Neuronal stem cell (in vitro differentiated cells): ENCODE data around the gene SYVN1.

Experiments used
- DNase-seq: peaks from one replicate; pipeline ENCODE4 v3.0.0-alpha.2; 2013; ENCODE audit warnings: low spot score
- H2AFZ ChIP-seq: one replicate; pipeline ENCODE4 v1.6.1; 2013; ENCODE audit warnings: mild to moderate bottlenecking, low read length, inconsistent platforms
- H2AK5ac ChIP-seq: 2 replicates; pipeline ENCODE4 v1.6.1; 2013; ENCODE audit warnings: low read depth, mild to moderate bottlenecking, inconsistent platforms, low read length, moderate library complexity, mixed read lengths
- H2BK120ac ChIP-seq: 2 replicates; pipeline ENCODE4 v1.6.1; 2013; ENCODE audit warnings: low read depth, mild to moderate bottlenecking, inconsistent platforms, low read length, moderate library complexity, mixed read lengths
- H2BK12ac ChIP-seq: one replicate; pipeline ENCODE4 v1.6.1; 2013; ENCODE audit warnings: low read length, inconsistent platforms
- H2BK15ac ChIP-seq: 2 replicates; pipeline ENCODE4 v1.6.1; 2013; ENCODE audit warnings: mild to moderate bottlenecking, low read length, inconsistent platforms, mixed read lengths
- H2BK5ac ChIP-seq: one replicate; pipeline ENCODE4 v1.6.1; 2013; ENCODE audit warnings: inconsistent platforms, mild to moderate bottlenecking, low read length, moderate library complexity
- H3K14ac ChIP-seq: one replicate; pipeline ENCODE4 v1.6.1; 2013; ENCODE audit warnings: low read length, inconsistent platforms
- H3K18ac ChIP-seq: 2 replicates; pipeline ENCODE4 v1.6.1; 2013; ENCODE audit warnings: low read length, inconsistent platforms
- H3K23ac ChIP-seq: 2 replicates; pipeline ENCODE4 v1.6.1; 2013; ENCODE audit warnings: low read depth, mild to moderate bottlenecking, mixed read lengths, low read length, inconsistent platforms; ENCODE audit not compliant: poor library complexity
- H3K27ac ChIP-seq: replicated peaks from 3 replicates; pipeline ENCODE4 v1.5.1; 2013; ENCODE audit warnings: low read length, inconsistent platforms
- H3K27me3 ChIP-seq, 3 experiments: 2 replicates each; pipeline ENCODE4 v1.6.1; 2013; ENCODE audit warnings: low read length in 3 of 3, mild to moderate bottlenecking in 2 of 3, inconsistent platforms in 1 of 3, low read depth in 1 of 3, mixed read lengths in 1 of 3, moderate library complexity in 1 of 3; ENCODE audit not compliant: control insufficient read depth in 3 of 3, insufficient read depth in 3 of 3
- H3K36me3 ChIP-seq, 2 donors: replicated peaks in 1 of 2; 2 replicates each; pipeline ENCODE4 v1.6.1; 2013; ENCODE audit warnings: low read length in 2 of 2; ENCODE audit not compliant: control insufficient read depth in 2 of 2, insufficient read depth in 2 of 2
- H3K4ac ChIP-seq: 2 replicates; pipeline ENCODE4 v1.6.1; 2013; ENCODE audit warnings: inconsistent platforms, mild to moderate bottlenecking, low read length, moderate library complexity
- H3K4me1 ChIP-seq, 2 donors: 1 replicate in 1 of 2; 2 replicates in 1 of 2; pipeline ENCODE4 v1.6.1; 2013; ENCODE audit warnings: low read length in 2 of 2, low read depth in 1 of 2; ENCODE audit not compliant: control insufficient read depth in 2 of 2, insufficient read depth in 1 of 2
- H3K4me2 ChIP-seq: one replicate; pipeline ENCODE4 v1.6.1; 2013; ENCODE audit warnings: mild to moderate bottlenecking, low read length, inconsistent platforms; ENCODE audit not compliant: insufficient read depth, poor library complexity, severe bottlenecking
- H3K4me3 ChIP-seq, 2 donors: 2 replicates each; pipeline ENCODE4 v1.5.1; 2013; ENCODE audit warnings: low read length in 2 of 2, mild to moderate bottlenecking in 2 of 2, inconsistent platforms in 1 of 2, moderate library complexity in 1 of 2
- H3K79me1 ChIP-seq: one replicate; pipeline ENCODE4 v1.6.1; 2013; ENCODE audit warnings: low read depth, mild to moderate bottlenecking, inconsistent platforms, low read length, moderate library complexity
- H3K9ac ChIP-seq: one replicate; pipeline ENCODE4 v1.6.1; 2013; ENCODE audit warnings: mild to moderate bottlenecking, low read depth, low read length, inconsistent platforms; ENCODE audit not compliant: poor library complexity
- H3K9me3 ChIP-seq, 2 donors: replicated peaks in 1 of 2; 2 replicates each; pipeline versions ENCODE3 to v1.6.1; 2013; ENCODE audit warnings: low read length in 2 of 2, mild to moderate bottlenecking in 2 of 2, inconsistent platforms in 1 of 2, low read depth in 1 of 2, mixed read lengths in 1 of 2, moderate library complexity in 1 of 2; ENCODE audit not compliant: control insufficient read depth in 2 of 2, insufficient read depth in 1 of 2
- H4K8ac ChIP-seq: one replicate; pipeline ENCODE4 v1.6.1; 2013; ENCODE audit warnings: low read depth, mild to moderate bottlenecking, inconsistent platforms, low read length, moderate library complexity
- H4K91ac ChIP-seq: one replicate; pipeline ENCODE4 v1.6.1; 2013; ENCODE audit warnings: low read length, low read depth, mild to moderate bottlenecking, inconsistent platforms; ENCODE audit not compliant: poor library complexity
- WGBS, 2 donors: extraction: QIAGEN DNeasy Blood & Tissue Kit; methylation state at CpG; one replicate each; pipeline ENCODE4 v1.1.7; 2013; ENCODE audit warnings: missing lambda C conversion rate in 2 of 2, mixed read lengths in 1 of 2; ENCODE audit not compliant: insufficient read length in 2 of 2, insufficient replicate concordance in 1 of 2; ENCODE audit errors: extremely low coverage in 2 of 2; 5-methylcytosine and 5-hydroxymethylcytosine counted together

The SYVN1 gene

DNA sequence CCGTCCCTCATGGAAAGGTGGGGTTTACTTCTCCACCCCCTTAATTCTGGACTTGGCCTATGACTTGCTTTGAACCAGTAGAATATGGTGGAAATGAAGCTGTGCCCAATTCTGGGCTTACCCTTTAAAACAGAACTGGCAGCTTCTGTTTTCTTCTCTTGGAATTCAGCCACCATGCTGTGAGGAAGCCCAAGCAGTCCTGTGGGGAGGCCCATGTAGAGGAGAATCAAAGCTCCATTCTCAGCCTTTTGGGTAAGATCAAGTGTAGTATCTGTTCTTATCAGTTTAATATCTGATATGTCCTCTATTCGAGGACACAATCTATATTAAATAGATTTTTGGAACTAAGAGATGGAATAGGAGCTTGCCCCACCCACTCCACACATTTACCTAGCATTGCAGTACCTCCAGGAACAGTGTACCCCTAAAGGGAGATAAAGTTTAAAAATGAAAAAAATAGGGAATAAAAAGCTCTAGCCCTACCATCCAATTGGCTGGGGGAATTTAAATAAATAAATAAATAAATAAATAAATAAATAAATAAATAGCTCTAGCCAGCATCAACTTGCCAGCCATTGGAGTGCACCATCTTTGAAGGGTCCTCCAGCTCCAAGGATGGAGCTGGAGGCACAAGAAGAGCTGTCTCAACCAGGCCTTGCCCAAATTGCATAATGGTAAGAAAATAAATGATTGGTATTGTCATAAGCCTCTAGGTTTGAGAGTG, 13.2 kb upstream of the SYVN1 start:
- Histone ChIP-seq H3K27me3 (peaks cover 0 to 4% (median 0%) of the 10 kb centered on the region in 3 experiments), H2BK12ac (no peak overlapping the region), H2AFZ (no peak overlapping the region), H3K79me1 (no peaks in the 10 kb centered on the region), H3K14ac (no peak overlapping the region), H2BK15ac (no peak overlapping the region), H3K23ac (no peak overlapping the region), H3K9ac (no peak overlapping the region), H3K4me3 (no peak overlapping the region), H3K9me3 (peaks cover 2 to 10% of the 10 kb centered on the region in 2 donors), H4K8ac (no peak overlapping the region), H3K36me3 (no peaks in the 10 kb centered on the region), H3K4me2 (no peak overlapping the region), H3K18ac (no peak overlapping the region), H2BK120ac (no peak overlapping the region), H3K4me1 (peaks cover 0 to 9% of the 10 kb centered on the region in 2 donors), H3K4ac (no peak overlapping the region), H2BK5ac (no peak overlapping the region), H4K91ac (no peak overlapping the region), H2AK5ac (no peak overlapping the region), H3K27ac (no peak overlapping the region)
- DNase-seq = no peak
- no CpG with 5 or more reads among the region's 2 CpGs for WGBS, 2 donors

DNA sequence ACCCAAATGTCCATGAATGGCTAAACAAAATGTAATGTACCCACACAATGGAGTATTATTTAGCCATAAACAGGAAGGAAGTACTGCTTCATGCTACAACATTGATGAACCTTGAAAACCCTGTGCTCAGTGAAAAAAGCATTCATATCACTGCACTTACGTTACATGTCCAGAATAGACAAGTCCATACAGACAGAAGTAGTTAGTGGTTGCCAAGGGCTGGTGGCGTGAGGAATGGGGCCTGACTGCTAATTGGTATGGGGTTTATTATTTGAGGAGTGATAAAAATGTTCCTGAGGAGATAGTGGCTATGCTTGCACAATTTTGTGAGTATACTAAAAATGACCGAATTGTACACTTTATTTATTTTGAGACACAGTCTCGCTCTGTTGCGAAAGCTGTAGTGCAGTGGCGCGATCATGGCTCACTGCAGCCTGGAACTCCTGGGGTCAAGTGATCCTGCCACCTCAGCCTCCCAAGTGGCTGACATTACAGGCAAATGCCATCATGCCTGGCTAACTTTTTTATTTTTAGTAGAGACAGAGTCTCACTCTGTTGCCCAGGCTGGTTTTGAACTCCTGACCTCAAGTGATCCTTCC, 7.7 kb upstream of the SYVN1 start:
- Histone ChIP-seq H2BK15ac (no peak overlapping the region), H2BK5ac (no peak overlapping the region), H3K36me3 (no peaks in the 10 kb centered on the region), H2AFZ (no peak overlapping the region), H2BK120ac (no peak overlapping the region), H2AK5ac (no peak overlapping the region), H3K9me3 (peaks cover 0 to 6% of the 10 kb centered on the region in 2 donors), H3K79me1 (no peaks in the 10 kb centered on the region), H3K23ac (no peak overlapping the region), H3K27me3 (peaks cover 0 to 4% (median 0%) of the 10 kb centered on the region in 3 experiments), H3K4ac (no peak overlapping the region), H4K8ac (no peak overlapping the region), H4K91ac (no peak overlapping the region), H3K4me3 (no peak overlapping the region), H3K27ac (no peak overlapping the region), H3K18ac (no peak overlapping the region), H2BK12ac (no peak overlapping the region), H3K14ac (no peak overlapping the region), H3K4me1 (no peaks in the 10 kb centered on the region), H3K9ac (no peak overlapping the region), H3K4me2 (no peak overlapping the region)
- no peak for DNase-seq
- no CpG with 5 or more reads among the region's 7 CpGs for WGBS, 2 donors

DNA sequence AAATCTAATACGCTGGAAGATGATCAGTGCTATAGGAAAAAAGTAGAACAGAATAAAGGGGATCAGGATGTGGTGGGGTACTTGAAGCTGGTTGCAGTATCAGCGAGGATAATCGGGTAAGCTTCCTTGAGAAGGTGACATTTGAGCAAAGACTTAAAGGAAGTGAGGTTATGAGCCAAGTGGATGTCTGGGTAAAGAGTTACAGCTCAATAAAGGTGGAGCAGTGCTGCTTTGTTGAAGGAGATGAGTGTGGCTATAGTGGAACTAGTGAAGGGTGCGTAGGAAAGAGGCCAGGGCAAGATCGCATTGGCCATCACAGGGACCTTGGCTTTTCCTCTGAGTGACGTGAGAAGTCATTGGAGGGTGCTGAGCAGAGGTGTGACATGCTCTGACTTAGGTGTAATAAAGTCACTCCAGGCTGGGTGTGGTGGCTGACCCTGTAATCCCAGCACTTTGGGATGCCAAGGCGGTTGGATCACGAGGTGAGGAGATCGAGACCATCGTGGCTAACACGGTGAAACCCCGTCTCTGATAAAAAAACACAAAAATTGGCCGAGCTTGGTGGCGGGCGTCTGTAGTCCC, 2.3 kb upstream of the SYVN1 start:
- no peak for DNase-seq
- Histone ChIP-seq H3K36me3 (peaks cover 13% of the 10 kb centered on the region in 2 donors), H3K23ac (no peak overlapping the region), H2AK5ac (no peak overlapping the region), H3K27ac (no peak overlapping the region), H3K4me1 (peaks cover 9 to 13% of the 10 kb centered on the region in 2 donors), H3K4ac (no peak overlapping the region), H3K79me1 (peaks cover 17% of the 10 kb centered on the region), H2BK15ac (no peak overlapping the region), H2AFZ (no peak overlapping the region), H3K14ac (no peak overlapping the region), H2BK120ac (no peak overlapping the region), H3K9me3 (no peaks in the 10 kb centered on the region), H3K4me3 (peak overlapping the region in 1 of 2 donors; percentile 52), H4K91ac (no peak overlapping the region), H3K18ac (no peak overlapping the region), H4K8ac (no peak overlapping the region), H2BK12ac (no peak overlapping the region), H3K4me2 (no peak overlapping the region), H3K9ac (no peak overlapping the region), H2BK5ac (no peak overlapping the region), H3K27me3 (no peaks in the 10 kb centered on the region)
- no CpG with 5 or more reads among the region's 15 CpGs for WGBS, 2 donors

DNA sequence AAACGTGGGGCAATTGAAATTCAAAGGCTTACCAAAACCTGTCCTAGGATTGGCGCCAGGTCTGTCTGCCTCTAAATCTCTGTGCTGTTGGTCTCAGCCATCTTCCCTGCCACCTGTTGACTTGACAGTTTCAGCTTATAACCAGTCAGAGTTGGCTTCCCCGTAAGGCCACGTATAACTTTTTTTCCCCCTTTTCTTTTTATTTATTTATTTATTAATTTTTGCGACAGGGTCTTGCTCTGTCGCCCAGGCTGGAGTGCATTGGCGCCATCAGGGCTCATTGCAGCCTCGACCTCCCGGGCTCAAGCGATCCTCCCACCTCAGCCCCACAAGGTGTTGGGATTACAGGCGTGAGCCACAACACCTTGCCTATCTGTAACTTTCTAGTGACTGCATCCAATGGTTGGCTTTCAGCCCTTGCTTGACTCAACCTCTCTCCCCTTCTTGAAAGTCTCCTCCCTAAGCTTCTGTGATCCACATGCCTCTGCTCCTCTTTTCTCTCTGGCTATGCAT, 1.4 kb upstream of the SYVN1 start:
- Histone ChIP-seq H3K36me3 (peaks cover 21 to 22% of the 10 kb centered on the region in 2 donors), H4K8ac (no peak overlapping the region), H2BK12ac (no peak overlapping the region), H2AK5ac (peak overlapping the region; percentile 3), H3K9me3 (no peaks in the 10 kb centered on the region), H3K4me3 (peak overlapping the region; percentile 79 to 86), H3K9ac (no peak overlapping the region), H2BK15ac (no peak overlapping the region), H3K27ac (peak overlapping the region; percentile 69), H3K14ac (no peak overlapping the region), H3K4me2 (peak overlapping the region; percentile 63), H3K79me1 (peaks cover 18% of the 10 kb centered on the region), H2BK5ac (no peak overlapping the region), H4K91ac (no peak overlapping the region), H3K27me3 (no peaks in the 10 kb centered on the region), H3K18ac (no peak overlapping the region), H3K4ac (no peak overlapping the region), H2BK120ac (no peak overlapping the region), H3K23ac (no peak overlapping the region), H3K4me1 (peaks cover 9 to 13% of the 10 kb centered on the region in 2 donors), H2AFZ (peak overlapping the region; percentile 95)
- DNase-seq = no peak
- no CpG with 5 or more reads among the region's 11 CpGs for WGBS, 2 donors
